ENCODE results near the gene ARG2.

The ARG2 gene

DNA sequence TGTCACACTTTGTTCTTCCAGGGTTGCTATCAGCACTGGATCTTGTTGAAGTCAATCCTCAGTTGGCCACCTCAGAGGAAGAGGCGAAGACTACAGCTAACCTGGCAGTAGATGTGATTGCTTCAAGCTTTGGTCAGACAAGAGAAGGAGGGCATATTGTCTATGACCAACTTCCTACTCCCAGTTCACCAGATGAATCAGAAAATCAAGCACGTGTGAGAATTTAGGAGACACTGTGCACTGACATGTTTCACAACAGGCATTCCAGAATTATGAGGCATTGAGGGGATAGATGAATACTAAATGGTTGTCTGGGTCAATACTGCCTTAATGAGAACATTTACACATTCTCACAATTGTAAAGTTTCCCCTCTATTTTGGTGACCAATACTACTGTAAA is 31.0 kb downstream of the ARG2 start:
- Mint-ChIP-seq H3K9me3 (no peaks in the 10 kb centered on the region), H3K27me3 (no peaks in the 10 kb centered on the region), H3K4me1 (no peaks in the 10 kb centered on the region), H3K36me3 (ENCODE audit: insufficient read depth) (peaks cover 52% of the 10 kb centered on the region), H3K27ac (ENCODE audit: low read depth) (no peak overlapping the region), H3K4me3 (no peak overlapping the region)
- no peak for DNase-seq (ENCODE audit: low spot score in 2 of 2)
- ATAC-seq (replicated peaks; ENCODE audit: extremely low read depth, poor library complexity, severe bottlenecking), result no peak

GRCh38 chr14:67652189-67652588 is 32.5 kb downstream of the ARG2 start:
- H3K36me3 Mint-ChIP-seq (ENCODE audit: insufficient read depth), result peaks cover 59% of the 10 kb centered on the region
- ATAC-seq (replicated peaks; ENCODE audit: extremely low read depth, poor library complexity, severe bottlenecking), result no peak

DNA sequence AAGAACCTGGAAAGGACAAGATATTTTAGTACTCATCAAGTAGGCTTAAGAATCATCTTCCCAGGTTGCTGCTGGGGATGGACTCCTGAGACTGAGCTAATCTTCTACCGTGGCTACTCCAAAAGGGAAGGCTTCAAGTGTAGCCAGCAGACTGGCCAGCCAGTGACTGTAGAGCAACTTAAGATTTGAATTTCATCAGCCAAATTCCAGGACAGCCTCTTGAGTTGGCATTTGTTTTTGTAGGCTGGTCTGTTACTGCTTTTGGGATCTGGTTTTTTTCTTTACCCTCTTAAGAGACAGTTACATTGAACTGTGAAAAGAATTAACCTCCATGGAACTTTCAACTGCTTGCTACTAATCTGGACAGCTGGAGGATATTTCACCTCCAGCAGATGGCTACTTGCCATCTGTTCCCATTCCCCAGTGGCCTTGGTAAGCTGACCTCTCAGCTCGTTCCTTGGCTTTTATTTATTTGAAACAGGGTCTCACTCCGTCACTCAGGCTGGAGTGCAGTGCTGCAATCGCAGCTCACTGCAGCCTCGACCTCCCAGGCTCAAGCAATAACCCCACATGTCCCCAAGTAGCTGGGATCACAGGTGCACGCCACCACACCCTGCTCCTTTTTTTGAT is 34.0 kb downstream of the ARG2 start:
- no peak for ATAC-seq (replicated peaks; ENCODE audit: extremely low read depth, poor library complexity, severe bottlenecking)
- Mint-ChIP-seq H3K27ac (ENCODE audit: low read depth) (no peak overlapping the region), H3K9me3 (no peaks in the 10 kb centered on the region), H3K36me3 (ENCODE audit: insufficient read depth) (peaks cover 59% of the 10 kb centered on the region), H3K4me1 (no peaks in the 10 kb centered on the region), H3K27me3 (no peaks in the 10 kb centered on the region), H3K4me3 (no peak overlapping the region)
- DNase-seq (ENCODE audit: low spot score in 2 of 2), result no peak

More at GRCh38 chr14:67652189-67652588, 32.5 kb downstream of the ARG2 start:
- no peak overlapping the region for H3K27ac Mint-ChIP-seq (ENCODE audit: low read depth)
- H3K9me3 Mint-ChIP-seq, result no peaks in the 10 kb centered on the region
- no peaks in the 10 kb centered on the region for H3K27me3 Mint-ChIP-seq
- H3K4me3 Mint-ChIP-seq, result no peak overlapping the region
- DNase-seq (ENCODE audit: low spot score in 2 of 2), result no peak
- no peaks in the 10 kb centered on the region for H3K4me1 Mint-ChIP-seq

GRCh38 chr14:67663633-67664032 is 43.9 kb downstream of the ARG2 start:
- ATAC-seq (replicated peaks; ENCODE audit: extremely low read depth, poor library complexity, severe bottlenecking) (no peak), DNase-seq (ENCODE audit: low spot score in 2 of 2) (no peak)
- H3K4me1 Mint-ChIP-seq, result peaks cover 30% of the 10 kb centered on the region
- peaks cover 18% of the 10 kb centered on the region for H3K36me3 Mint-ChIP-seq (ENCODE audit: insufficient read depth)
- H3K27me3 Mint-ChIP-seq, result no peaks in the 10 kb centered on the region
- no peaks in the 10 kb centered on the region for H3K9me3 Mint-ChIP-seq
- no peak overlapping the region for H3K4me3 Mint-ChIP-seq
- H3K27ac Mint-ChIP-seq (ENCODE audit: low read depth), result no peak overlapping the region

- Mint-ChIP-seq H3K9me3 (no peaks in the 10 kb centered on the region), H3K27me3 (no peaks in the 10 kb centered on the region), H3K4me3 (no peak overlapping the region), H3K36me3 (ENCODE audit: insufficient read depth) (peaks cover 8% of the 10 kb centered on the region), H3K27ac (ENCODE audit: low read depth) (peak overlapping the region; percentile 20), H3K4me1 (peaks cover 52% of the 10 kb centered on the region)
- ATAC-seq (replicated peaks; ENCODE audit: extremely low read depth, poor library complexity, severe bottlenecking) (no peak), DNase-seq (ENCODE audit: low spot score in 2 of 2) (no peak)
Observed at GRCh38 chr14:67665868-67666267, 46.1 kb downstream of the ARG2 start.

GRCh38 chr14:67666750-67667449 is 47.2 kb downstream of the ARG2 start:
- H3K4me3 Mint-ChIP-seq, result no peak overlapping the region
- ATAC-seq (replicated peaks; ENCODE audit: extremely low read depth, poor library complexity, severe bottlenecking) (peak; percentile 75), DNase-seq (ENCODE audit: low spot score in 2 of 2) (no peak)
- H3K27ac Mint-ChIP-seq (ENCODE audit: low read depth), result peak overlapping the region; percentile 20
- H3K4me1 Mint-ChIP-seq, result peaks cover 57% of the 10 kb centered on the region
- no peaks in the 10 kb centered on the region for H3K27me3 Mint-ChIP-seq
- no peaks in the 10 kb centered on the region for H3K9me3 Mint-ChIP-seq
- H3K36me3 Mint-ChIP-seq (ENCODE audit: insufficient read depth), result peaks cover 8% of the 10 kb centered on the region

DNA sequence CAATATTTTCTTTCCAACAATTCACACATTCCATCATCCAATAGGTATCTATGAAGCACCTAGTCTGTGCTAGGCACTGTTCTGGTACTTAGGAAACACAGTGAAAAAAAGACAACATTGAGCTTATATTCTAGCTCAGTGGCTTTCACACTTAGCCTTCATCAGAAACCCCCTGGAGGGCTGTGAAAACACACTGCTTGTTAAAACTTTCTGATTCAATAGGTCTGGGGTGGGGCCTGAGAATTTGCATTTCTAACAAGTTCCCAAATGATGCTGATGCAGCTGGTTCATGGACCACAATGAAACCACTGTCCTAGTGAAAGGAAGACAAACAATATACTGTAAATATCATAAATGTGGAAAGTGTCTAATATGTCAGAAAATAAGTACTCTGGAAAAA is 48.8 kb downstream of the ARG2 start:
- H3K36me3 Mint-ChIP-seq (ENCODE audit: insufficient read depth), result peaks cover 6% of the 10 kb centered on the region
- H3K27ac Mint-ChIP-seq (ENCODE audit: low read depth), result peak overlapping the region; percentile 85
- no peaks in the 10 kb centered on the region for H3K9me3 Mint-ChIP-seq
- DNase-seq (ENCODE audit: low spot score in 2 of 2) (no peak), ATAC-seq (replicated peaks; ENCODE audit: extremely low read depth, poor library complexity, severe bottlenecking) (peak; percentile 72)
- H3K4me3 Mint-ChIP-seq, result no peak overlapping the region
- peaks cover 70% of the 10 kb centered on the region for H3K4me1 Mint-ChIP-seq
- H3K27me3 Mint-ChIP-seq, result no peaks in the 10 kb centered on the region

DNA sequence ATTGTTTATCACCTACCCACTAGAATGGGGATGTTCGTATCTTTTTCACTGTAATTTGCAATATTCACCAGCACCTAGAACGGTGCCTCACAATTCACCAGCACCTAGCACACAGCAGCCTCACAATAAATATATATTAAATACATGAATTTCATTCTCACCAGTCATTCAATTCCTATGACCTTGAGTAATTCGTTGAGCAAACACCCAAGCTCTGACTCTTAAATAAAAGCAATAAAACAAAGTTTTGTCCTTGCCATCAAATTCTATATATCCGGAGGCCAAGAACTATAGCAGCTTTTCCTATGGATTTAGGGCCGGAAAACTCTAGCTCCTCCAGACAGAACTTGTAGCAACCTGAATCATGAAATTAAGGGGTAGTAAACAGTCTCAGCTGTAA is 53.7 kb downstream of the ARG2 start:
- Mint-ChIP-seq H3K4me1 (peaks cover 53% of the 10 kb centered on the region), H3K27me3 (no peaks in the 10 kb centered on the region), H3K4me3 (peak overlapping the region; percentile 87), H3K9me3 (no peaks in the 10 kb centered on the region), H3K36me3 (ENCODE audit: insufficient read depth) (peaks cover 15% of the 10 kb centered on the region), H3K27ac (ENCODE audit: low read depth) (peak overlapping the region; percentile 29)
- DNase-seq (ENCODE audit: low spot score in 2 of 2), result no peak
- ATAC-seq (replicated peaks; ENCODE audit: extremely low read depth, poor library complexity, severe bottlenecking), result no peak

DNA sequence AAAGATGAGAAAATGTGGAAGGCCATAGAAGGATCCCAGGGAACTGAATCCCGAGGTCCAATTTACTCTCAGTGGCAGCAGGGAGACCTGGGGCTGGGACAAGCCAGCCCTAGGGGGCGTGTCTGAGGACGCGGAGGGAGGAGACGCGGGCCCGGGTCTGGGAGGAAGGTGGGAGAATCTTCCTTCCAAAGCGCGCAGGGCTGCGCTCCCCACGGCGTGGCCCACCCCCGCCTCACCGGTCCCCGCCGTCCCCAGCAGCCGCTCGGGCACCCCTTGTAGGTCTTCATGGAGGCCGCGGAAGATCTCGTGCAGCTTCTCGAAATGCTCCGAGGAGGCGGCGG is 54.4 kb downstream of the ARG2 start:
- no peaks in the 10 kb centered on the region for H3K27me3 Mint-ChIP-seq
- H3K9me3 Mint-ChIP-seq, result no peaks in the 10 kb centered on the region
- ATAC-seq (replicated peaks; ENCODE audit: extremely low read depth, poor library complexity, severe bottlenecking), result peak; percentile 49
- DNase-seq (ENCODE audit: low spot score in 2 of 2), result peak in 1 of 2 donors; percentile 11
- peak overlapping the region; percentile 87 for H3K4me3 Mint-ChIP-seq
- H3K36me3 Mint-ChIP-seq (ENCODE audit: insufficient read depth), result peaks cover 15% of the 10 kb centered on the region
- H3K27ac Mint-ChIP-seq (ENCODE audit: low read depth), result peak overlapping the region; percentile 29
- peaks cover 46% of the 10 kb centered on the region for H3K4me1 Mint-ChIP-seq

DNA sequence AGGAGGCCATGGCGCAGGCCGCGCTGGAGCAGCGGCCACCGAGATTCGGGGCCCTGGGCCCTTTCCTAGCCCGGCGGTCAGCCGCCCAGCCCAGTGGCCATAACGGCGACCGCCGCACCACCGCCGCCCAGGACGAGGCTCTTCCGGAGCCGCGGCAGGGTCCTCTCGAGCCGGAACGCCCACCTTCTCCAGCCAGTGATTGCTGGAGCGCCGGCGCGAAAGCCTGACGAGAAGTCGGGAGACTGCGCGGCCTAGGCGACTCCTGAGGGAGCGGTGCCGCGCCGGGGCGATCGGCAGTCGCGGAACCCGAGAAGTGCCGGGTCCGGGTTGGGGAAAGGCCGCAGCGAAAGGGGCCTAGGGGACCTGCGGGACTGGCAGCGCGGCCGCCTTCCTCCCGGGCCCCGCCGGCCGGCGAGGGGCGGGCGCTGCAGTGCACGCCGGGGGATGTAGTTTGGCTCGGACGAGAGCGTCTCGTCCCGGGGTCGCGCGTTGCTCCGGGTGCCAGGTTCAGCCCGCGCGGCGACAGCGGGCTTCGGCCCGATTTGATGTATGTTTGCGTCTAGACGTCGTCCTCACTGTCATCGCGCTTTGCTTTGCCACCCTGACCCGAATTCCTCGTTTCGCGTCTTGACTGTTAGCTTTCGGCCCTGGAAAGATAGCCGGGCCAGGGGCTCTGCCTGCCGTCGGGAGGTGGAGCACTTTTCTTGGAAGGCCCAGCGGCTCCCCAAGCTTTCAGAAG is 54.9 kb downstream of the ARG2 start, which contains the start of gene VTI1B:
Gene VTI1B (minus strand): TSS at position 153 of the 739 bp plus-strand sequence. CDS start 143 bp downstream, at position 10.
- DNase-seq (ENCODE audit: low spot score in 2 of 2) (peak; percentile 71 to 75), ATAC-seq (replicated peaks; ENCODE audit: extremely low read depth, poor library complexity, severe bottlenecking) (peak; percentile 89)
- H3K36me3 Mint-ChIP-seq (ENCODE audit: insufficient read depth), result peaks cover 15% of the 10 kb centered on the region
- H3K9me3 Mint-ChIP-seq, result no peaks in the 10 kb centered on the region
- H3K27ac Mint-ChIP-seq (ENCODE audit: low read depth), result peak within 1 kb of the TSS; percentile 29
- H3K4me1 Mint-ChIP-seq, result peaks cover 41% of the 10 kb centered on the region
- H3K27me3 Mint-ChIP-seq, result no peaks in the 10 kb centered on the region
- H3K4me3 Mint-ChIP-seq, result peak within 1 kb of the TSS; percentile 87

DNA sequence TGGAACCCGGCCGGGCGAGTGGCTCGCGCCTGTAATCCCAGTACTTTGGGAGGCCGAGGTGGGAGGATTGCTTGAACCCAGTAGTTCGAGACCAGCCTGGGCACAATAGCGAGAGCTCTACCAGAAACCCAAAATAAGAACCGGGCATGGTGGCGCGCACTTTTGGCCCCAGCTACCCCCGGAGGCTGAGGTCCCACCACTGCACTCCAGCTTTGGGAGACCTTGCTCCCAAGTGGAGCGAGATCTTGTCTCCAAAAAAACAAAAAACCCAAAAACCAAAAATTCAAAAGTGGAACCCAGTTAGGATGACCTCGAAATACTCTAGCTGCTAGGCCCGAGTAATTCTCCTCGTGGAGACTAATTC is 55.5 kb downstream of the ARG2 start:
- DNase-seq (ENCODE audit: low spot score in 2 of 2) (no peak), ATAC-seq (replicated peaks; ENCODE audit: extremely low read depth, poor library complexity, severe bottlenecking) (no peak)
- Mint-ChIP-seq H3K27me3 (no peaks in the 10 kb centered on the region), H3K9me3 (no peaks in the 10 kb centered on the region), H3K27ac (ENCODE audit: low read depth) (peak overlapping the region; percentile 29), H3K4me1 (peaks cover 36% of the 10 kb centered on the region), H3K4me3 (peak overlapping the region; percentile 87), H3K36me3 (ENCODE audit: insufficient read depth) (peaks cover 15% of the 10 kb centered on the region)

DNA sequence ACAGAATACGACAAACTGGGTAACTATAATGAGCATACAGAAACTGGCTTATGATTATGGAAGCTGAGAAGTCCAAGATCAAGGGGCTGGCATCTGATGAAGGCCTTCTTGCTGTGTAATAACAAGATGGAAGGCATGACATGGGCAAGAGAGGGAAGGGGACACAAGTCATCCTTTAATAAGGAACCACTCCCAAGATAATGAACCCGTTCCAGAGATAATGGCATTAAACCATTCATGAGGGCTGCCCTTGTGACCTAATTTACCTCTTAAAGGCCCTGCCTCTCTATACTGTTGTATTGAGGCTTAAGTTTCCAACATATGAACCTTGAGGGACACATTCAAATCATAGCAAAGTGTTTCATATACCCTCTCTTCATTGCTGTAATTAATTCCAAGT is 59.3 kb downstream of the ARG2 start:
- H3K36me3 Mint-ChIP-seq (ENCODE audit: insufficient read depth), result peaks cover 30% of the 10 kb centered on the region
- no peak overlapping the region for H3K4me3 Mint-ChIP-seq
- ATAC-seq (replicated peaks; ENCODE audit: extremely low read depth, poor library complexity, severe bottlenecking) (no peak), DNase-seq (ENCODE audit: low spot score in 2 of 2) (no peak)
- peaks cover 13% of the 10 kb centered on the region for H3K4me1 Mint-ChIP-seq
- H3K27me3 Mint-ChIP-seq, result no peaks in the 10 kb centered on the region
- no peak overlapping the region for H3K27ac Mint-ChIP-seq (ENCODE audit: low read depth)
- no peaks in the 10 kb centered on the region for H3K9me3 Mint-ChIP-seq

All from central memory CD8-positive, alpha-beta T cell (primary cell).